ENCODE data around the gene ADCY1.
A peak's percentile ranks its signal among the peaks of the same experiment; 100 is the strongest.
"Not testable (repeated sequence)": the region's sequence is repeated elsewhere in the genome, so short reads cannot be mapped to it uniquely, and the experiment has no call there.

Gene ADCY1

DNA sequence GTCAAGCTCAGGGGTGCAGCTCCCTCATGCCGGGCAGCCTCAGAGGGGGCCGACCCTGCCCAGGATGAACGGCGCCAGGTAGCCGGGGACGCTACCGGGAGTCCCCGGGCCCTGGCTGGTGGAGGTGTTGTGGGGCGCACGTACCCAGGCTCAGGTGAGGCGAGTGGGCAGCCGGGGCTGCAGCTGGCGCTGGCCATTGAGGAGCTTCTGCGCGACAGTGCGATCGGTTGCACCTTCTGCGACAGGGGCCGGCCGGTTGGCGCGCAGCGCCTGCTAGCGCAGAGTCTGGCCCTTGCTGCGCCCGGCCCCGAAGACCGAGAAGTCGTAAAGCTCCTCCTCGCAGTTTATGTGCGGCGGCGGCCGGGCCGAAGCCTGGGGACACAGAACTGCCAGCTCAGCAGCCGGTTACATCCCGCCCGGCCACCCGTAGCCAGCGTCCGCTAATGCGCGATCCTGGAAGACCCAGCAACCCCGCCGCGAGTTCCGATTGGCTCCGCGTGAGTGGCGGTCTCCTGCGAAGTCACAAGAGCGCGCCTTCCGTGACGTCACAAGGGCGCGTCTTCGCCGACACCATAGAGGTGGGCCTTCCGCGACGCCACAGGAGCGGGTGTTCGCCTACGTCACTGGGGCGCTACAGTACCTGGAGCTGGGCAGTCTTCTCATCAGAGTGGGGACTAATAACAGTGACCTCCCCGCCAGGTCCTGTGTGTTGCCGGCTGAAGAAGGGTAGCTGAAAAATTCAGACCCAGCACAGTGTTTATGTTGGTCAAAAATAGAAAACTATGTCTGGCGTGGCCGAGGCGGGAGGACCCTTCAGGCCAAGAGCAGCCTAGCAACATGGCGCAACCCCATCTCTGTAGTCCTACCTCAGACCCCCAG is 194.6 kb downstream of the ADCY1 start:
- DNase-seq = peak; percentile 98

GRCh38 chr7:45769626-45770025 is 195.5 kb downstream of the ADCY1 start:
- not testable (repeated sequence) for DNase-seq
